Right kidney (tissue), 9 donors: ENCODE data around the gene ST7L.
"Not testable (repeated sequence)": the region's sequence is repeated elsewhere in the genome, so short reads cannot be mapped to it uniquely, and the experiment has no call there.

ENCODE experiments used
- DNase-seq: peaks from one replicate; pipeline ENCODE4 v3.0.0-alpha.2; 2016
- long read RNA-seq, 8 donors: transcript quantifications; one replicate each; lab custom pipeline, GENCODE V29; 2026

ST7L gene
- long read RNA-seq, donor 1, full-length matches to known transcripts: 2 of 352 reads
- long read RNA-seq, donor 1, partial matches to known transcripts: 345 of 352 reads
- long read RNA-seq, donor 1, other reads (novel, unspliced or antisense): 5 of 352 reads
- long read RNA-seq, donor 2, partial matches to known transcripts: 37 of 38 reads
- long read RNA-seq, donor 2, other reads (novel, unspliced or antisense): 0 of 38 reads
- long read RNA-seq, donor 3, full-length matches to known transcripts: 2 of 7 reads
- long read RNA-seq, donor 3, partial matches to known transcripts: 5 of 7 reads
- long read RNA-seq, donor 3, other reads (novel, unspliced or antisense): 0 of 7 reads
- long read RNA-seq, donor 4, full-length matches to known transcripts: 7 of 19 reads
- long read RNA-seq, donor 4, partial matches to known transcripts: 12 of 19 reads
- long read RNA-seq, donor 4, other reads (novel, unspliced or antisense): 0 of 19 reads
- long read RNA-seq, donor 5, partial matches to known transcripts: 139 of 181 reads
- long read RNA-seq, donor 5, other reads (novel, unspliced or antisense): 37 of 181 reads
- long read RNA-seq, donor 6, partial matches to known transcripts: 9 of 13 reads
- long read RNA-seq, donor 6, other reads (novel, unspliced or antisense): 0 of 13 reads
- long read RNA-seq, donor 7, full-length matches to known transcripts: 7 of 195 reads
- long read RNA-seq, donor 7, partial matches to known transcripts: 123 of 195 reads
- long read RNA-seq, donor 7, other reads (novel, unspliced or antisense): 65 of 195 reads
- long read RNA-seq, donor 8, partial matches to known transcripts: 5 of 7 reads
- long read RNA-seq, donor 8, other reads (novel, unspliced or antisense): 0 of 7 reads

DNA sequence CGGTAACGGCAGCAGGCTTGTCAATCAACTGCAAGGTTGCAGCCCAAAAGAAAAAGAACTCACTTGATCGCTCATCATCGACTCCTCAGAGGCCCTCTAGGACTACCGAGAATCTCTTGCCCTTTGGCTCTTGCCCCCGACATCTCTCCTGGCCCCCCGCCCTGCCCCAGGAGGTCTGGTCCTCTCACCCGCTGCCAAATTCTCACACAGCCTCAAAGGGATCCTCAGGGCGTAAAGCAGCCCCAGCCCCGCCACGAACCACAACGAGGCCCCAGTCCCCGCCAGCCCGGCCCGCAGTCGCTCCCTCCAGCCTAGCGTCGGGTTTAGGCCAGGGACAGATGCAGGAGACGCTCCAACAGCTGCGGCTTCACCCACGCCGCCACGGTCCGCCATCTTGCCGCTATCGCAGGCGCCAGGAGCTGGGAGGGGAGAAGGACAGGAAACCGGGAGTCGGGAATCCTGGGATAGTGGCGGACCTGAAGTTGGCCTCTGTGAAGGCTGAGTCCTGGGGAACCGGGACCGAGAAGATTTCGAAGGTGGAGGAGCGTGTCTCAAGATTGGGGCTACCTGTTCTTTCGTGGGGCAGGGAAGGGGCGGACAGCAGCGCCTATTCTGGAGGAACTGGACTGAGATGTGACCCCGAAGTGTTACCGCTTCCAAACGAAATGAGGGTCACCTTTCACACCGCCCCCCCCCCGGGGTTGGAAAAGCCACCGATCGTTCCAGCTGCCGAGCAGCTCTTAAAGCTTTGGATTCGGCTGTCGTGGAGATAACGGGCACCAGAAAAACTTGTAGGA lies at the start of gene ST7L:
Gene ST7L, minus strand, starts transcription at position 421 of the 797 bp plus-strand sequence. Its CDS starts 28 bp downstream, at position 393.
- peak; percentile 93 for DNase-seq

DNA sequence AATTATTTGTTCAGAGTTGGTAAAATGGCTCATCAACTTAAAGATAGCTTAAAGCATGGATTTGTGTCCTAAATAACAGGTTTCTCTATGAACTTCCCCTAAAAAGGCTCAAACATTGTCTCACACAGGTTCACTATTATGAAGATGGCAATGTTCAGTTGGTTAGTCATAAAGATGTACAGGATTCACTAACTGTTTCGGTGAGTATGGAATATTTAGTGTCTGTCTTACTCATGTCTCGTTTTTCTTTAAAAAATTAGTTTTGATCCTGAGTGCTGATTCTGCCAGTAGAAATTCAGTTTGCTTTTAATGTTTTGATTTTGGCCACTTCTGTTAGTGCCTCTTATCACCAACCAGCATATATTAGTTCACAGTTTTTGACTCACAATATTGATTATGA lies 48.0 kb upstream of the ST7L start:
- no peak for DNase-seq

- DNase-seq: no peak
These were observed 46.9 kb upstream of the ST7L start for GRCh38 chr1:112665857-112666256.

DNA sequence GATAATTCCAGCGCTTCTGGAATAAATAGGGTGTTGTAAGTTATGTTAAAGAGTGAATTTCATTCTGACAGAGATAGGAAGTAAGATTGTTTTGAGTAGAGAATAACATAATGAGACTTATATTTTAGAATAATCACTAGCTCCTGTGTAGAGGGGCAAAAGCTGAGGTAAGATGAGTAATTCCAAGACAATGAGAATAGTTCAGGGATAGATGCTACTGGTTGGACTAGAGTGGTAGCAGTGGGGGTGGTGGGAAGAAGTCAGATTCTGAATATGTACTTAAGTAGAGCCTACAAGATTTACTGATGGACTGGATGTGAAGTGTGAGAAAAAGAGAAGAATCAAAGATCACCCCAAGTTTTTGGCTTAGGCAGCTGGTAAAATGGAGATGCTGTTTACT lies 32.3 kb upstream of the ST7L start:
- DNase-seq: no peak

DNA sequence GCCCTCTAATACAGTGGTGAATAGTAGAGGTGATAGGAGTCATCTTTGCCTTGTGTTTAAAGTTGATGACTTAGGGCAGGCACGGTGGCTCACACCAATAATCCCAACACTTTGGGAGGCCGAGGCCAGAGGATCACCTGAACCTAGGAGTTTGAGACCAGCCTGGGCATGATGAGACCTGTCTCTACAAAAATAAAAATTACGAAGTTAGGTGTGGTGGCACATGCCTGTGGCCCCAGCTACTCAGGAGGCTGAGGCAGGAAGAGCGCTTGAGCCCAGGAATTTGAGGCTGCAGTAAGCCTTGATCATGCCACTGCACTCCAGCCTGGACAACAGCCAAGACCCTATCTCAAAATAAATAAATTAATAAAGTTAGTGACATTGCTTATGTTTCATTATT lies 27.3 kb upstream of the ST7L start:
- DNase-seq: no peak

DNA sequence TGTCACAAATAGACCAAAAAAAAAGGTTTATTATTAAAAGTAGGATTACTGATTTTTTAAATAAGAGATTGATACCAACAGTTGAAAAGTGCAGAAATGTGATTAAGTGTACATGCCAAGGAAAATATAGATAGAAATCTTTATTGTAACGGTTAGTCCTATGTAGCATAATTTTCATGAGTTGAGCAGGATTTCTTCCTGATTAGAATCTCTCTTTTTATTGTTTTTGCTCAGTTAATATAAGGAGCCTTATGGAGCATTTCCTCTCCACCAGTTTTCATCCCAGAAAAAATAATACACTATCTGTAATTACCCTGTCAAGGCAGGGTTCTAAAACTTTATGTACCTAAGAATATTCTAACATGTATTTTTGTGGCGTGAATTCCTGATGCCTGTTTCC lies 24.1 kb upstream of the ST7L start:
- no peak for DNase-seq

DNA sequence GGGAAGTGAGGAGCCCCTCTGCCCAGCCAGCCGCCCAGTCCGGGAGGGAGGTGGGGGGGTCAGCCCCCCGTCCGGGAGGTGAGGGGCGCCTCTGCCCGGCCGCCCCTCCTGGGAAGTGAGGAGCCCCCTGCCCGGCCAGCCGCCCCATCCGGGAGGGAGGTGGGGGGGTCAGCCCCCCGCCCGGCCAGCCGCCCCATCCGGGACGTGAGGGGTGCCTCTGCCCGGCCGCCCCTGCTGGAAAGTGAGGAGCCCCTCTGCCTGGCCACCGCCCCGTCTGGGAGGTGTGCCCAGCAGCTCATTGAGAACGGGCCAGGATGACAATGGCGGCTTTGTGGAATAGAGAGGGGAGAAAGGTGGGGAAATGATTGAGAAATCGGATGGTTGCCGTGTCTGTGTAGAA lies 21.5 kb upstream of the ST7L start:
- DNase-seq: not testable (repeated sequence)

DNA sequence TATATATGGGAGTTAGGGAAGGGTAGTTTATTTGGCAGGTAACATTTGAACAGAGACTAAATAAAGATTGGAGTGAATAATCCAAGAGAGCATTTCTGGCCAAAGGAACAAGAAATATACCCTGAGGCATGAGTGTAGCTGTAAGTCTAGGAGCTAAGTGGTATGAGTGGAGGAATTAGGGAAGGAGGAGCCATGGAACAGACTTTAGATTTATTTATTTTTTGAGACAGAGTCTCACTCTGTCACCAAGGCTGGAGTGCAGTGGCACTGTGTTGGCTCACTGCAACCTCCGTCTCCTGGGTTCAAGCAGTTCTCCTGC lies 19.1 kb upstream of the ST7L start:
- no peak for DNase-seq

- DNase-seq: no peak
These were observed 18.5 kb upstream of the ST7L start for GRCh38 chr1:112637254-112638109.

GRCh38 chr1:112636597-112637253 lies 17.8 kb upstream of the ST7L start:
- DNase-seq: no peak

DNA sequence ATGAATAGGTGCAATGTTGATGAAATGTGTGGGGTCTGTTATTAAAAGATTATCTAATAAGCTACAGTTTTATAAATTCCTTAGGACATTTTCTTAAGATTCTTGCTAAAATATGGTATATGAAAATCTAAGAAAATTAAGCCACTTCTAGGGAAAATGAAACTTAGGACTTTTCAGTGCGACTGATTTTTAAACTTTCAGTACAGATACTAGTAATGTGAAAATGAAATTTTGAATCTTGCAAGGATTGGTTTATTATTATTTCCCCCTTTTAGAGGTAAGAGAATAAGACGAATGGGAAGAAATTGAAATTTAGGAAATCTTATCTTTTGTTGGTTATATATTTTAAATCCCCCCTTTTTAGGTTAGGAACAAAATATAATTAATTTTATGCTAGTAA lies 17.1 kb upstream of the ST7L start:
- DNase-seq: no peak

DNA sequence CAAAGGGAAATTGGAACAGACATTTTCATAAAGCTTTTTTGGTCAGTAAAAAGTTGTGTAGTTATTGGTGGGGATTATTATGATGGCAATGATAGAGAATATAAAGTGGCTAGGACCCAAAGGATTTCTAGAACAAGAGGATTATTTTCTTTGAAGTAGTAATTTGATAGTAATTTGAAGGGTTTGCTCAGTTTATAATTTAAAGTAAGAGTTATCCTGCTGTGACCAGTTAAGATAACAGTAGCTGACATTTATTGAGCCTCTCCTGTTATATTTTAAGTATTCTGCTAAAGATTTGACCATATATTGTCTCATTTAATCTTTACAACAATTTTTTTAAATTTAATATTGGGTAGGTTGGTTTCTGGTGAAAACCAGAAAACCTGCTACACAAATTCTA lies 15.4 kb upstream of the ST7L start:
- no peak for DNase-seq

DNA sequence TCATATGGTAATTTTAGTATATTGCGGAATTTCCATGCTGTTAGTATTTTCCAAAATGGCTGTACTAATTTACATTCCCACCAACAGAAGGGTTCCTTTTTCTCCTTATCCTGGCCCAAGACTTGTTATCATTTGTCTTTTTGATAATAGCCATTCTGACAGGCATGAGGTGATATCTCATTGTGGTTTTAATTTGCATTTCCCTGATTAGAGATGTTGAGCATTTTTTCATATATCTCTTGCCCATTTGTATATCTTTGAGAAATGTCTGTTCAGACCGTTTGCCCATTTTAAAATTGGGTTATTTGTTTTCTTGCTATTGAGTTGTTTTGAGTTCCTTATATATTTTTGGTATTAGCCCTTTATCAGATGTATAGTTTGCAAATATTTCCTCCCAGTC lies 14.7 kb upstream of the ST7L start:
- no peak for DNase-seq

DNA sequence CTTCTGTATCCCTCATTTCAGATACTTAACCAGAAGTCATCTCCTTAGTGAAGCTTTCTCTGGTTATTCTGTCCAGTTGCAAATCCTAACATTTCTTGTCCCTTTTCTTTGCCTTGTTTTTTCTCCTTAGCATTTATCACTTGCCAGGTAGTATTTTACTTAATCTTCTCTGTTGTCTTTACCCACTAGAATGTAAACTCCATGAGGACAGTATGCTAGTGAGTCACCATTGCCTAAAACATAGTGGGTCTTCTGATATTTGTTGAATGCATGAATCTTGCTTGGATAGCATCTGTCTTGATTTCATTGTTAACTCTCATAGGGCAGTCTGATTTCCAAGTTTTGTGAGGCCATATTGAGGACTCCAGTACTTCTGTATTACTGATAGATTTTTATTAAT lies 10.3 kb upstream of the ST7L start:
- DNase-seq: no peak

DNA sequence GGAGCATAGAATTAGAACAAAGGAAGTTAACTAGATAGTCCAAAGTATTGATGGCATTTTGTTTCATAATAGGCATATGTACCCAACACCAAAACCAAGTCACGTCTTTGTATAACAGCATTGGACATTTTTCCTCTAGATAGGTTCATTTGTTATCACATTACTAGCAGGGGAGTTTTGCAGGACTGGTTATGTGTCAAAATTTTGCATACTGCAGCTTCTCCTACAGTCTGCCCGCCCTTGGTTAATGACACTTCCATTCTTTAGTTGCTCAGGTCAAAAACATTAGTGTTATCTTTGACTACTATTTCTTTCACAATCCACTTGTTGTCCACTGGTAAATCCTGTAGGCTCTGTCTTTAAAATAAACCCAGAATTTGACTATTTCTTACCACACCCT lies 9.6 kb upstream of the ST7L start:
- DNase-seq: no peak

DNA sequence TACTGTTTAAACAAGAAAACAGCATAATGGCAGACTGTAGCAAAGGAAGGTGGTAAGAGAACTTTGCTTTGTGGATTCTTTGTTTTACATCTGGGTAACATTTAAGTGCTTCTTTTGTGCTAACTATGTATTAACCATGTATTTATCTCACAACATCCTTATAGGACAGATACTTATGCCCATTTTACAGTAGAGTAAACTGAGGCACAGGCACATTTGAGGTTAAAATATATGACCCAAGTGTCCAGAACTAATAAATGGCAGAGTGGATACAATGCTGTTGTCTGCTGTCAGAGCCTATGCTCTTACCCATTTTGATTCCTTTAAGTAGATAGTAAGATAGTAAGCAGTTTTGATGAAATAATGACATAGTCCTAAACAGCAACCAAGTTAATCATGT lies 7.9 kb upstream of the ST7L start:
- DNase-seq: no peak

DNA sequence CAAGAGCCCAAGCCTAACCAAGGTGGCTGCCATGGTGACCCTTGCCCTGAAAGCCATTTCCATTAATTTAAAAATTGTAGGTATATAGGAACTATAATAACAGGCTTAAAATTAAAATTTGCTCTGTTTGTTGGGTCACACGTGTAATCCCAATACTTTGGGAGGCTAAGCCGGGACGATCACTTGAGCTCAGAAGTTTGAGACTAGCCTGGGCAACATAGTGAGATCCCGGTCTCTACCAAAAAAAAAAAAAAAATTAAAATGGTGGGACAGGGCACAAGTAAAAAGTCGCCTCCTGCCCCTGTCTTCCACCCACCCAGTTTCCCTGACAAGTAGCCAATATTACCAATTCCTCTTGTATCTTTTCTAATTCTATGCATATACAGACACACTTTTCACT lies 7.3 kb upstream of the ST7L start:
- no peak for DNase-seq

DNA sequence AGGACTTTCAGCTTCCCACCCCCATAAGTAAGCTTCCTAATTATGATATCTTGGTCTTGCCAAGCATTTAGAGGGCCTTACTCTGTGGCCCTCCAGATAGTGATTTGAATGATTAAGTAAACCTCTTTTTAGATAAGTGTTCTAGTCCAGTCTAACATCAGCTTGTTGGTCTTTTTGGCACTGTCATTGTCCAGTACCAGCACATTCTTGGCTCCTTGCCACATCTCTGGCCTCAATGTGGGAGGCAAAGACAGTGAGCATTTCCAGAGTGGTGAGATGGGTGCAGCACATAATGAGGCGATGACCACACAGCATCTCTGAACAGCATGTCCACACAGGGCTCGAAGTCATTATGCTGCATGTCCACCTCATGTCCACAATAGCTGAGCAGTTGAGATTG lies 6.8 kb upstream of the ST7L start:
- DNase-seq: no peak

DNA sequence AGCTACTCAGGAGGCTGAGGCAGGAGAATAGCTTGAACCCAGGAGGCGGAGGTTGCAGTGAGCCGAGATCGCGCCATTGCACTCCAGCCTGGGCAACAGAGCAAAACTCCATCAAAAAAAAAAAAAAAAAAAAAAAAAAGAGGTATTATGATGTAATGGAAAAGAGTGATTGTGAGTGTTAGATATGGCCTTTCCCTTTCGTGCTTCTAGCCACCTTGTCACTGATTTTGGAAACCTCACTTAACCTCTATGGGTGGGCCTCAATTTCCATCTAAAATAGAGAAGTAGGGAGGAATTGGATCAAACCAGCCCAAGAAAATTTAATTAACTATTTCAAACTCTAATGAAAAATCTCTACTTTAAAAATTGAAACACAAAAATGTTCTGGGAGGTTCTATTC lies 5.6 kb upstream of the ST7L start:
- not testable (repeated sequence) for DNase-seq

DNA sequence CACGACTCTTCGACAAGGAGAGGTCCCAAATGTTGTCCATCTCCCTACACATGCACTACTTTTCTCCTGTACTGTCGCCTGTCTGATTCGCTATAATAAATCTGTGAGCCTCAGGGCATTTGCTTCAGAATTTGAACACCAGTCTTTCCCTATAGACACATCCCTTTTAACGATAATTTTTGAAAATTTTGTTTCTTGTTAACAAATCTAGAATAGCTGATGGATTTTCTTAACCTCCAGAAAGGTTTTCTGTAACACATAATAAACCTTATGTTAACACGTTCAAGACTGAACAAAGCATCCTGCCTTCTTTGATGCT lies 1.4 kb upstream of the ST7L start:
- DNase-seq: no peak

- peak; percentile 87 for DNase-seq
These were observed 806 bp upstream of the ST7L start, which contains the start of gene CAPZA1 for GRCh38 chr1:112619518-112620376. Gene CAPZA1, plus strand, starts transcription at chr1:112619832. Its CDS starts 13 bp downstream, at chr1:112619845.
